Neuron (in vitro differentiated cells): ENCODE data around the gene ARHGEF4.

ENCODE experiments used
- H2AFZ ChIP-seq: one replicate; pipeline ENCODE4 v1.6.1; 2013; ENCODE audit warnings: low read depth, mild to moderate bottlenecking, inconsistent platforms, low read length, moderate library complexity
- H3K27me3 ChIP-seq: one replicate; pipeline ENCODE4 v1.6.1; 2013; ENCODE audit warnings: low read length; ENCODE audit not compliant: insufficient read depth
- H3K36me3 ChIP-seq: one replicate; pipeline ENCODE4 v1.6.1; 2013; ENCODE audit warnings: low read length; ENCODE audit not compliant: insufficient read depth
- H3K4me1 ChIP-seq: one replicate; pipeline ENCODE4 v1.6.1; 2013; ENCODE audit warnings: low read length; ENCODE audit not compliant: insufficient read depth
- H3K4me3 ChIP-seq: 2 replicates; pipeline ENCODE4 v1.5.1; 2013; ENCODE audit warnings: mild to moderate bottlenecking, low read length, moderate library complexity
- H3K9me3 ChIP-seq: one replicate; pipeline ENCODE4 v1.6.1; 2013; ENCODE audit warnings: low read length

ARHGEF4 gene

DNA sequence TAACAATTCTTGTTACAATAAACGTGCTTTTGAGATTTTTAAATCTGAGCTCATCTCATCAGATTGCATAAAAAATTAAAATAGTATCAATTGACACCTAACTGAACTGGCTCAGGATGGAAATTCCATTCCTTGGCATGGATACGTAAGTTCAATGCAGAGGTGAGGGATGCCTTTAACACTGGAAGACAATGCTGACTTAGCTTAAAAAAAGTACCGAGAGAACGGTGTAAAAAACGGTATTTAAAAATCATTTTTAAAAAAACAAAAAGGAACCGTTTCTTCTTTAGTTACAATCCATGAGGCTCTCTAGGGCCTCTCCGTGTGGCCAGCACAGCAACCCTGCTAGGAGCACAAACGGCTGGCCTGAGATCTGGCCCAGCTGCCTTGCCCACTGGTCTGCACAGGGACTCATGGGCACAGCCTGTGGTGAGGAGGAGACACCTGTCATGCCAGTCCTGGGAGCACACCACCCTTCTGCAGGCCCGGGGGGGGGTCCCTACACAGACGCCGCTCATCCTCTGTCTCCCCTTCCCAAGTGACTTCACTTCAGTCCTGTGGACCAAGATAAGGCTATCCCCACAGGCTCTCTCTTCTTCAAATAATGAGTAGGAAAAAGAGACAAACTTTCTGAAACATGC lies 211.3 kb downstream of the ARHGEF4 start:
- Histone ChIP-seq H3K9me3 (no peaks in the 10 kb centered on the region), H3K4me3 (no peak overlapping the region), H3K27me3 (no peaks in the 10 kb centered on the region), H3K4me1 (no peaks in the 10 kb centered on the region), H3K36me3 (peaks cover 66% of the 10 kb centered on the region), H2AFZ (no peak overlapping the region)

DNA sequence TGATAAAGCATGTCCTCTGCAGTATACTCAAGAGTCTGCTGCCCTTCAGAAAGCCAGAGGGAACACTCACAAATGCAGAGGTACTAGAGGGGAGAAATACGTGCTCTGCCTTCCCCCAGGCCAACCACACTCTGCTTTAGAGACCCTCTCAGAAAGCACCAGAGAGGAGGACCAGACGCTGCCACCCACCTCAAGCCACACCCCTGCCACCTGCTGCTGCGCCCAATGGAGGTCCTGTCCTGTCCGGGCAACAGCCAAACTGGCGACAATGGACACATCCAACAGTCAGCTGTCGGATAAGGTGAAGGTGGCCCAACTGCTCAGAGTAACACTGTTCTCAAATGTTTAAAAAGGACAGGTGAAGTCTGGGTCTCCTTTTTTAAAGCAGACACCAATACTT lies 211.9 kb downstream of the ARHGEF4 start:
- H3K4me3 ChIP-seq, result no peak overlapping the region
- H2AFZ ChIP-seq, result no peak overlapping the region
- no peaks in the 10 kb centered on the region for H3K9me3 ChIP-seq
- H3K36me3 ChIP-seq, result peaks cover 72% of the 10 kb centered on the region
- H3K4me1 ChIP-seq, result no peaks in the 10 kb centered on the region
- no peaks in the 10 kb centered on the region for H3K27me3 ChIP-seq

- peaks cover 78% of the 10 kb centered on the region for H3K36me3 ChIP-seq
- H2AFZ ChIP-seq, result no peak overlapping the region
- H3K4me3 ChIP-seq, result no peak overlapping the region
- H3K9me3 ChIP-seq, result no peaks in the 10 kb centered on the region
- no peaks in the 10 kb centered on the region for H3K27me3 ChIP-seq
- H3K4me1 ChIP-seq, result no peaks in the 10 kb centered on the region
These were observed 212.5 kb downstream of the ARHGEF4 start for GRCh38 chr2:131049150-131049718.

- peaks cover 94% of the 10 kb centered on the region for H3K36me3 ChIP-seq
- H3K9me3 ChIP-seq, result no peaks in the 10 kb centered on the region
- no peak overlapping the region for H2AFZ ChIP-seq
- no peaks in the 10 kb centered on the region for H3K27me3 ChIP-seq
- no peak overlapping the region for H3K4me3 ChIP-seq
- H3K4me1 ChIP-seq, result no peaks in the 10 kb centered on the region
These were observed 214.2 kb downstream of the ARHGEF4 start for GRCh38 chr2:131050896-131051295.

DNA sequence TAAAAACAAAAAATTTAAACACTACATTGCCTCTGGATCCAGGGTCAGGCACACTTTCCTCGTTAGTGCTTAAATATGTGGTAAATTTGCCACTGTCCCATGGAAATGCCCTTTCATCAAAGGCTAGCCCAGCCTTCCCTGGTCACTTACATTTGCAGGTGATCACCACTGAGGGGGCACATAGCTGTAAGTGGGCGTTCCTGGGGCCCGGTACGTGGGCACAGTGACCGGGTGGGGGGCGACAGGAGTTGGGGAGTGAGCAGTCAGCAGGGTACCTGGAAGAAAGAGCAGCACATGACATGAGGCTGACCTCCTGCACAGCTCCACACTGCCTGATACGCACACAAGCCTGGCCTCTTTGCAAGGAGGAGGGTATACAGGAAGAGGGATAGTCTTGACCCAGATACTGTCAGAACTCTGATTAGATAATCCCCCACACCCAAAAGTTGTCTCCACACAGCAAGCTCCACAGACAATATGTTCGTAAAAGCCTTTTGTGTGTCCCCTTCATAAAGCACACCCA lies 216.1 kb downstream of the ARHGEF4 start:
- no peaks in the 10 kb centered on the region for H3K27me3 ChIP-seq
- H3K4me3 ChIP-seq, result no peak overlapping the region
- no peaks in the 10 kb centered on the region for H3K4me1 ChIP-seq
- H2AFZ ChIP-seq, result no peak overlapping the region
- no peaks in the 10 kb centered on the region for H3K9me3 ChIP-seq
- H3K36me3 ChIP-seq, result peaks cover 96% of the 10 kb centered on the region

- Histone ChIP-seq H3K4me3 (no peak overlapping the region), H2AFZ (no peak overlapping the region), H3K9me3 (no peaks in the 10 kb centered on the region), H3K4me1 (no peaks in the 10 kb centered on the region), H3K36me3 (peaks cover 89% of the 10 kb centered on the region), H3K27me3 (no peaks in the 10 kb centered on the region)
These were observed 217.8 kb downstream of the ARHGEF4 start for GRCh38 chr2:131054488-131054887.

GRCh38 chr2:131055169-131056065 lies 218.7 kb downstream of the ARHGEF4 start:
- Histone ChIP-seq H3K4me3 (no peak overlapping the region), H3K27me3 (no peaks in the 10 kb centered on the region), H3K4me1 (no peaks in the 10 kb centered on the region), H3K36me3 (peaks cover 85% of the 10 kb centered on the region), H2AFZ (no peak overlapping the region), H3K9me3 (no peaks in the 10 kb centered on the region)

- Histone ChIP-seq H3K27me3 (no peaks in the 10 kb centered on the region), H3K4me1 (no peaks in the 10 kb centered on the region), H3K9me3 (no peaks in the 10 kb centered on the region), H2AFZ (no peak overlapping the region), H3K4me3 (no peak overlapping the region), H3K36me3 (peaks cover 75% of the 10 kb centered on the region)
These were observed 219.7 kb downstream of the ARHGEF4 start for GRCh38 chr2:131056204-131056931.

DNA sequence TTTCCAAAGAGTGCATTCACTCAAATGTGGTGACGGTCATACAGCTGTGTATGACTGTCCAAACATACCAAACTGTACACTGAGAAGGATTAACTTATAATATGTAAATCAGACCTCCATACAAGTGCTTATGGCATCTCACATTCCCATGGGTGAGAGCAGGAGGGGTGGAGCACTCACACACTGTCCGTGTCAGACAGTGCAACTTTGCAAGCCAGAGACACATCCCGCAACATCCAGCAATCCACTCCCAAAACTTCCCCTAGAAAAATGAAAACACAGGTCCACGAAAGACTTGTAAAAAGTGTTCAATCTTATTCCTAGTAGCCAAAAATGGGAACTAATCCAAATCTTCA lies 220.2 kb downstream of the ARHGEF4 start:
- Histone ChIP-seq H3K9me3 (no peaks in the 10 kb centered on the region), H3K36me3 (peaks cover 74% of the 10 kb centered on the region), H3K4me3 (no peak overlapping the region), H2AFZ (no peak overlapping the region), H3K4me1 (no peaks in the 10 kb centered on the region), H3K27me3 (no peaks in the 10 kb centered on the region)

DNA sequence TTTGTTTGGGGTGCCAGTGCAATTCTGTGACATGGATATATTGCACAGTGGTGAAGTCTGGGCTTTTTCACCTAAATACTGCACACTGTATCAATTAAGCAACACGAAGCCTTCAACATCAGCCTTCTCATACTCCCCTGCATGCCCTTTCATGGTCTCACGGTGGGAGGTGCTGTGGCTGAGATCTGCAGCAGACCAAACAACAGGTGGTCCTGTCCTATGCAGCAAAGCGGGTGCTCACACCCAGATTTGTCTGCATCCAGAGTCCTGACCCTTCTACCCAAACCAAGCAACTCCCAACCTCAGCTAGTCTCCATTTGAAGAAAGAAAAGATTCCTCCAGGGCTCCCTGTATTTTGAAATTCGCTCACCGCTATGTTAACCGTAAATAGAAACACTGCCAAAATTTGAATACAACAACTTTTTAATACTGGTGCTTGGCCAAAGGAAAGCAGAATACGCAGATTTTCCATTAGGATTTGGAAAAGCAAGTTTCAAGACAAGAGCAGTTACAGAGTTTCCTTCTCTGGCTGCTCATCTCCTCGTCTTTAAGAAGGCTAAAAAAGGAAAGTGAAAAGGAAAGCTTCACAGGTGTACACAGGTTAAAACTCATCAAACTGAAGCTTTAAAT lies 221.6 kb downstream of the ARHGEF4 start:
- Histone ChIP-seq H3K27me3 (no peaks in the 10 kb centered on the region), H3K36me3 (peaks cover 71% of the 10 kb centered on the region)

DNA sequence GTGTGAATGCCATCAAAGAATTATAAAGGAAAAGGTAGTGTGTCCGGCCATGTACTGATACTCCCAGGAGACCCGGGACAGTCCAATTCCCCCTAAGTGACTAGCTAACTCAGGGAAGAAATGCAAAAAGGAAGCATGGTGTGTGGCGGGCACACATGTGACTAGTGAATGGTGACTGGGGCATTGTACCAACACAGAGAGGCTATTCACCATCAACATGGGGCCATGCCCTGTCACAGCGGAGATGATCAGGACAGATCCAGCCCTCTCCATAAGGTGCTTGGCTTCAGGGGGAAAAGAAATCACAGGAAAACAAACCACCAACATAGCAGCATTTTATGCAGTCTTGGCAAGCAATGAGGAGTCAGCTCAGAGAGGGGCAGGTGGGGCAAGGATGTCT lies 222.2 kb downstream of the ARHGEF4 start:
- H2AFZ ChIP-seq, result no peak overlapping the region
- no peaks in the 10 kb centered on the region for H3K4me1 ChIP-seq
- no peaks in the 10 kb centered on the region for H3K9me3 ChIP-seq
- H3K36me3 ChIP-seq, result peaks cover 70% of the 10 kb centered on the region
- no peaks in the 10 kb centered on the region for H3K27me3 ChIP-seq
- no peak overlapping the region for H3K4me3 ChIP-seq

More for the DNA sequence above, 221.6 kb downstream of the ARHGEF4 start:
- Histone ChIP-seq H2AFZ (no peak overlapping the region), H3K4me1 (no peaks in the 10 kb centered on the region), H3K4me3 (no peak overlapping the region), H3K9me3 (no peaks in the 10 kb centered on the region)

DNA sequence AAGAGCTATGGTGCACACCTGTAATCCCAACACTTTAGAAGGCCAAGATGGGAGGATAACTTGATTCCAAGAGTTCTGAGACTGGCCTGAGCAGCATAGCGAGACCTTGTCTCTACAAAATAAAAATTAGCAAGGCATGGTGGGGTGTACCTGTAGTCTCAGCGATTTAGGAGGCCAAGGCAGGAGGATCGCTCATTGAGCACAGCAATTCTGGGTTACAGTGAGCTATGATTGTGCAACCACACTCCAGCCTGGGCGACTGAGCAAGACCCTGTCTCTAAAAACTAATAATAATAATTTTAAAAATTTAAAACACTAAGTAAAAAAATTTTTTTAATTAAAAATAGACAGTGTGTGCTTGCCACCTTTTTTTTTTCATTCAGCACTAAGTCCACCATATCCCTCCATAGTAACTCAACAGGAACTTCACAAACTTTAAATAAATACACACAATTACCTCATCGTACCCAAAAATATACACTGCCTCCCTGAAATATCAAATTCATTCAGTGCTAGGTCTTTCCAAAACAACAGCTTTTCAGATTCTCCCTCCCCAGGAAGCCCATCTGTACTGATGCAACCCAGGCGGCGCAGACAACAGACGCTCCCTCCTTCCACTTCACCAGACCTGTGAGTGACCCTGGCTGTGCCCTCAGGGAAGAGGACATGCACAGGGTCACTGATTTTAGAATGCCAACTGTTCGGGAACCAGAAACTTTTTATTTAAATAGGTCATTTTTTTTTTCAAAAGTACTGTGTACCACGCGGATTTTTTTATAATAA lies 227.0 kb downstream of the ARHGEF4 start:
- H3K4me1 ChIP-seq, result peaks cover 13% of the 10 kb centered on the region
- H3K9me3 ChIP-seq, result peaks cover 2% of the 10 kb centered on the region
- no peak overlapping the region for H3K4me3 ChIP-seq
- H2AFZ ChIP-seq, result no peak overlapping the region
- H3K27me3 ChIP-seq, result no peaks in the 10 kb centered on the region
- peaks cover 60% of the 10 kb centered on the region for H3K36me3 ChIP-seq
